GM18868 (cell line): Measurements from ENCODE around the gene NHLRC4.

Source experiments
- ATAC-seq: cut with Tn5 transposase; IDR thresholded peaks from one replicate; pipeline ENCODE4 v1.9.1; 2021; ENCODE audit warnings: mild to moderate bottlenecking, moderate library complexity; ENCODE audit not compliant: unreplicated experiment

The NHLRC4 gene

DNA sequence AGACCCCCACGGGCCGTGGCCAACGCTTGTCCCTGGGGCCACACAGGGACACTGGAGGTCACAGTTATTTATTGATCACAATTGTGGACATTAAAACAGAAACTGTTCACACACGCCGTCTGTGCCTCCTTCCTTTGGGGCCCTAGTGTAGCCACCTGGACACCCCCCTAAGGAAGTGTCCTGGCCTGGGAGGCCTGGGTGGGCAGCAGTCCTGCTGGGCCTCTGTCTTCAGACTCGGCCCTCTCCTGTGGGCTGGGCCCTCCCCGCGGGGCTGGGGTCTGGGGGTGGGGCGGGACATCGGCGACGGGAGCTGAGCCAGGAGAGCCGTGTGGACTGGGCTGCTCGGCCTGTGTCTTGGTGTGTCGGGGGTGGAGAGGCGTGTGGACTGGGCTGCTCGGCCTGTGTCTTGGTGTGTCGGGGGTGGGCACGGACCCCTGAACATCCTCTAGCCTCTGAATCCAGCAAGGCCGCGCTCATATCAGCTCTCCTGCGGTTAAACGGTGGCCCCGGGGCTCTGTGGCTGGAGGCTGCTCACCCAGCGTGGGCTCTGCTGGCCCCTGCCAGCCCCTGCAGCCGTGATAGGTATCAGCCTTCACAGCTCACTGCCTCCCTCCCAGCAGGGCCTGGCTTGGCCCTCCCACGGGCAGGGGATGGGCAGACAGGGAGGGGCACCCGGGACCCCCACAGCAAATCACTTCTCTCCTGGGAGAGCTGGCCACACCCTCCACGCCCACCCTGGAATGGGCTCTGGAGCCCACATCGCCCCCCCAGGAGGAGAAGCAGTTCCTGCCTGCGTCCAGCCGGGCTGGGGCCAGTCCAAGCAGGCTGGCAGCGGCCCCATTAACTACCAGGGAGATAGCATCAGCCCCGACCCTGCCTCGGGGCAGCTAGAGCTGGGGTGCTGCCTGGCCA is 1.1 kb upstream of the NHLRC4 start:
- no peak for ATAC-seq

DNA sequence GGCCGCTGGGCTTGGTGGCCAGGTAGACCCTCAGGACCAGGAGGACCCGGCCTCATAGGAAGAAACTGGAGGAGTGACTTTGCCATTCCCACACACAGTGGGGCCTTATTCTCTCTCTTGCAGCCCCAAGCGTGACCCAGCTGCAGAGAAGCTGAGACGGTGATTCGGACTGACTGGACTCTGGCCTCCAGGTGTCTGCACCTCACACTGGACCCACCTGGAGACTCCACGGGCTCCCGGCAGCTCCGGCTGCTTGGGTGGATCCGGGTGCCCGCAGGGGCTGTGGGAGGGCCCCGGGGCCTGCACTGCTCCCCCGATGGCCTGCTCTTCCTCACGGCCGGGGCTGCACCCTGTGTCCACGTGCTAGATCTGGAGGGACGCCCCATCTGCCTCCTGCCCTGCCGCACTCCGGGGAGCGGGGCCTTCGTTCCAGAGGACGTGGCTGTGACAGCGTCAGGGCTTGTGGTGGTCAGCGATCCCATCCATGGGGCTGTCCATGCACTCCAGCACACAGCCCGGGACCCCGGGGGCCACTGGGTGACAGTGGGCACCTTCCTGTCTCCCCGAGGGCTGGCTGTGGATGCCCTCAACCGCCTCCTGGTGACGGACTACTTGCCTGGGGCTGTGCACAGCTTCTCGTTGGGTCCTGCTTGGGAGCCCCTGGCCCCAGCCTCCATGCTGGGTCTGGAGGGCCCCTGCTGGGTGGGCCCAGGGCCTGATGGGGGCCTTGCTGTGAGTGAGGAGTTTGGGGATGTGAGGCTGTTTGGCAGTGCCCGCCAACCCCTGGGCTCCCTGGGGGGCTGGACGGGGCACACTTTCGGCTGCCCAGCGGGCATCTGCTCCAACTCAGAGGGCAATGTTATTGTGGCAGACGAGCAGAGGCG is 810 bp downstream of the NHLRC4 start:
- ATAC-seq = no peak

DNA sequence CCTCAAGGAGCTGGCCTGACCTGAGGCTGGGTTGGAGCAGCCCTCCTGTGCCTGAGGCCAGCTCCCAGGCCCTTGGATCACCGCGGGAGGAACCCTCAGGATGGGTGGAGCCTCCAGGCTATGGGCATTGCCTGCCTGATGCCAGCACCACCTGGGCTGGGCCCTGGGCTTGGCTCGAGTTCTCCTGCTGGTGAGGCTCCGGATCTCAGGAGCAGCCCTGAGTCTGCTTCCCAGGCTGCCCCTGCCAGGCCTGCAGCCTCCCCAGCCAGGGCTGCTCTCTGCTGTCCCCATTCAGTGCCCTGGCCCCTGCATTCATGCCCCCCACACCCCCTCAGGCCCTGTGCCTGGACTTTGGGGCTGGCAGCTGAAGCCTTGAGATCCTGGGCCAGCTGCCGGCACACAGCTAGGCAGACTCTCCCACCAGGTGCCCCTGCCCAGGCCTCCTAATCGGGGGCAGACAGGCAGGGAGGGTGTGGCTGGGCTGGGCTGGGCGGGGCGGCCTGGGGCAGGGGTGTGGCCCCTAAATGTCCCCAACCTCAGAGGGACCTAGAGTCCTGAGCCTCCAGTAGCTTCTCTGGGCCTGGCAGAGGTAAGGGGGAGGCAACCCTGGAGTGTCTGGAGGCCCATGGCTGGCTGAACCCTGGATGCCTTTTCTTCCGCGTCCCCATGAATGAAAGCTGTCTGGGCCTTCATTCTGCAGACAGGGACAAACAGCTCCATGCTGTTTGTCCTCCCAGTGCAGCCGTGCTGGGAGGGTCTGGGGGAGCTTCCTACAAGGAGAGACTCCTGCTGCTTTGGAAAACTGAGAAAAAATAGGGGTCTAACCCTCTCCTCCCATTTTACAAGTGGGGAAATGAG is 1.8 kb downstream of the NHLRC4 start:
- no peak for ATAC-seq

DNA sequence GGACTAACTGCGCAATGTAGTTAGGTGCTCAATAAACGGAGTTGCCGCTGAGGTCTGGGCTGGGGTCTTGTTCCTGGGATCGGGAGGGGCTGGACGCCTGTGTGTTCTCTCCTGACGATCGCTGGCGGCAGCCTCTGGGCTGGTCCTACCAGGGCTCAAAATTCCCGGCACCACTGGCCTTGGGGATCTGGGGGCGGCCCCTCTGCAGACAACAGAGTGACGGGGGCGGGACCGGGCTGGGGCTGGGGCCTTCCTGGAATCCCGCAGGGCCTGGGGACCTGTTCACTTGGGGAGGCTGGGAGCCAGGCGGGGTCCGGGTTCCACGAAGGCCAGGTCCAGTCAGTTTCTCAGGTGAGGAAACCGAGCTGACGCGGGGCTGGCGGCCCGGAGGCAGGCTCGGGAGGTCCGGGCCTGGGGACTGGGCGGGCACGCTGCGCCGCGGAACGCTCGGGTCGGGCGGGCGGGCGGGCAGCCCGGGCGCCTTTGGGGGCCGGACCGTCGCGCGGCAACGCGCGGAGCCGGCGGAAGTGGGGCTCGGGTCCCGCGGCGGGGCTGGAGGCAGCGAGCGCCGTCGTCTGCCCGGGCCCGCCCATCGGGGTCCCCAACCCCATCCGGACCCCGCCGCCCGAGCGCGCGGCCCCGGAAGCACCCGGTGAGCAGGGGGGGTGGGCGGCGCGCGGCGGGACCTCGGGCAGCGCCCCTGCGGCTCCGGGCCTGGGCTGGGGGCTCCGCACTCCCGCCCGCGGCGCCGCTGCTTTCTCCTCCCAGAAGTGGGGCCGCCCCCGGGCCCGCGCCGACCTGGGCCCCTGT is 2.8 kb downstream of the NHLRC4 start, which contains the start of gene PIGQ:
PIGQ (plus strand) TSS at position 524 of the 810 bp plus-strand sequence. CDS start 4,107 bp downstream, outside the sequence.
- peak; percentile 55 for ATAC-seq

DNA sequence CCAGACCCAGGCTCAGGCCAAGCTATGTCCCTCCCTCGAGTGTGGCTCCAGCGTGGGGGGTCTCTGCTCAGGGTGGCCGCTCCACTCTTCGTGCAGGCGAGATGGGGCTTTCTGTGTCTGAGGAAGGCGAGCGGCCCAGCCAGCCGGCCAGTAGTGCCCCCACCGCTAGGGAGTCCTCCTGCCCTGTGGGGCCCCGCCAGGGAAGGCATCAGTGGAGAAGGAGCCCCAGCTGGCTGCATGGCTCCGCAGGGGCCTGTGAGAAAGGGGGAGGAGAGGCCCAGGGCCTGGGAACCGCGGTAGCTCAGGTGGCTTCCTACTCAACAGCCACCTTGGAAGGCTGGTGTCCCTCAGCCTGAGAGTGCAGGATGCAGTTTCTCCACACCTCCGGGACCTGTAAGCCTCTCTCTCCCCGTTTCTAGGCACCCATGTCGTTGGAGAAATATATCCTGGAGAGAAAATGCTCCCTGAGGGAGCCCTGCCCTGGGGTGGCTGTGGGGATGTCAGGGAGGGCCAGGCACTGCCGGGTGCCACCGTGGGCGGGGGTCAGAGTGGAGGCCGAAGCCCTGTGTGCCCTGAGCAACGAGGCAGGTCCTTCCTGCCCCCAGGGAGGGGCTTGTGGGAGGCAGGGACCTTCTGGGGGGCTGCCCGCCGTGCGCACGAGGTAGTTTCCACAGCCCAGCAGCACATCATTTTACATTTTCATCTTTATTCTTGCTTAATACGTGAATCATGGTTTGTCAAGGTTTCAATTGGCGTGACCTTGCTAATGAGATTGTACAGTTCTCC is 6.3 kb downstream of the NHLRC4 start:
- no peak for ATAC-seq

DNA sequence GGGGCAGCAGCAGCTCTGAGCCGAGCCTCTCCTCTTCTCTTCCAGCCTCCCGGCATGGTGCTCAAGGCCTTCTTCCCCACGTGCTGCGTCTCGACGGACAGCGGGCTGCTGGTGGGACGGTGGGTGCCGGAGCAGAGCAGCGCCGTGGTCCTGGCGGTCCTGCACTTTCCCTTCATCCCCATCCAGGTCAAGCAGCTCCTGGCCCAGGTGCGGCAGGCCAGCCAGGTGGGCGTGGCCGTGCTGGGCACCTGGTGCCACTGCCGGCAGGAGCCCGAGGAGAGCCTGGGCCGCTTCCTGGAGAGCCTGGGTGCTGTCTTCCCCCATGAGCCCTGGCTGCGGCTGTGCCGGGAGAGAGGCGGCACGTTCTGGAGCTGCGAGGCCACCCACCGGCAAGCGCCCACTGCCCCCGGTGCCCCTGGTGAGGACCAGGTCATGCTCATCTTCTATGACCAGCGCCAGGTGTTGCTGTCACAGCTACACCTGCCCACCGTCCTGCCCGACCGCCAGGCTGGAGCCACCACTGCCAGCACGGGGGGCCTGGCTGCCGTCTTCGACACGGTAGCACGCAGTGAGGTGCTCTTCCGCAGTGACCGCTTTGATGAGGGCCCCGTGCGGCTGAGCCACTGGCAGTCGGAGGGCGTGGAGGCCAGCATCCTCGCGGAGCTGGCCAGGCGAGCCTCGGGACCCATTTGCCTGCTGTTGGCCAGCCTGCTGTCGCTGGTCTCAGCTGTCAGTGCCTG is 7.4 kb downstream of the NHLRC4 start:
- ATAC-seq = no peak

DNA sequence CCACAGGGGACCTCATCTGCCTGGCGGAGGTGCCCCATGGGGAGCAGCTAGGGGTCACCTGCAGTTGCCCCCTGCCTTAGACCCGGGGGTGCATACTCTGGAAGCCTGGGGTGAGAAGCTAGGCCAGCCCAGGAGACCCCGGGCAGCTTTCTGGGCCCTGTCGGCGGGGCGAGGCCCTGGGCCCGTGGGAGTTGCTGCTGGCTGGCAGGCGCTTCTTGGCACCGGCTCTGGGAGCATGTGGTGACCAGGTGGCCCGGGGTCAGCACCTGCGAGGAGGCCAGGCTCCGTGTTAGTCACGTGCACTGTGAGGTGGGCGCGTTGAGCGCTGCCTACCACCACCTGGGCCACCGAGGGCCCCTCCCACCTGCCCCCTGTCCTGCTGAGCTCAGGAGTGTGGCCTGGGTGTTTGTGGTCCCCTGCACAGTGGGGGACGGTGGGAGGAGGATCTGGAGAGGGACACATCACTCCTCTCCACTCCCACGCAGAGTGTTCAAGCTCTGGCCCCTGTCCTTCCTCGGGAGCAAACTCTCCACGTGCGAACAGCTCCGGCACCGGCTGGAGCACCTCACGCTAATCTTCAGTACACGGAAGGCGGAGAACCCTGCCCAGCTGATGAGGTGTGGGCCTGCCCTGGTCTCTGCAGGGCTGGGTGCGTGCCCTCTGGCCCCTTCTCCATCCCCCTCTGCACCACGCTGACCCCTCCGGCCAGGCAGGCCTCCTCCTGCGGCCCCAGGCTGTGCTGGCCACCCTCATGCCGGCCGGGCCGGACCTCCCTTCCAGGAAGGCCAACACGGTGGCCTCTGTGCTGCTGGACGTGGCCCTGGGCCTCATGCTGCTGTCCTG is 8.8 kb downstream of the NHLRC4 start:
- no peak for ATAC-seq

DNA sequence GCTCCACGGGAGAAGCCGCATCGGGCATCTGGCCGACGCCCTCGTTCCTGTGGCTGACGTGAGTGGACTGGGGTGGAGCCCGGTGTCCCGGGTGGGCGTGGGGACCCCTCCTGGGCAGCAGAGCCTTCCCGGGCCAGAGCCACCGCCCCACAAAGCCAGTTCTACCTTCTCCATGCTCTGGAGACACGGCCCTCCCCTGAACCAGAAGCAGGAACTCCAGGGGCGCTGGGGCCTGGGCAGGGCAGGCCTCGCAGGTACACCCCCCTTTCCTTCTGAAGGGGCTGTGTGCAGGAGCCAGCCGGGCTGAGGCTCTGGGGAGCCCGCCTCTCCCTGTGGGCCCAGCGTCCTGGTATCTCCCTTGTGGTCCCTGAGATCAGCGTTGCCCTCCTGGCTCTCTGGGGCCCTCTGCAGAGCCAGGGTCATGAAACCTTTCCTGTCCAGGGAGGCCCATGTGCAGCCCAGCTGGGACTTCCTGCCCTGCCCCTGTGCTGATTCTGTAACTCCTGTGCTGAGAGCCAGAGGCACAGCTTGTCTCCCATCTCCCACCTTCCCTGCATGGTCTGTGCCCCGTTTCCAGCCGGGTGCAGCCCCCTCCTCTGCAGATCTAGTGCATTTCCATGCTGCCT is 9.5 kb downstream of the NHLRC4 start:
- ATAC-seq = no peak

DNA sequence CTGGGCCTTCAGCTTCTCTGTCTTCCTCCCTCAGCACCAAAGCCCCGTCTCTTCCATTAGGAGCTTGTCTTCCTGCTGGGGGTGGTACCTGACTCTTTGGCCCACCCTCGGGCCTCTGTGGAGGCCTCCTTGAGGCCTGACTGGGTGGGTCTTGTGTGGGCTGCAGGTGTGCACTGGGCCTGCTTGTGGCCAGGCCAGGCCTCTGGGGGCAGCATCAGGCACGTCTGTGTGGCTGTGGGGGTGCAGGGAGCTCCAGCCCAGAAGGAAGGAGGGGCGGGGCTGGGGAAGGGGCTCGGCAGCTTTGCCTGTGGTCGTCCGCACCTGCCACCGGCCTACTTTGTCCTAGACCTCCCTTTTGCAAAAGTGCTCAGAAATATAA is 10.0 kb downstream of the NHLRC4 start:
- no peak for ATAC-seq

DNA sequence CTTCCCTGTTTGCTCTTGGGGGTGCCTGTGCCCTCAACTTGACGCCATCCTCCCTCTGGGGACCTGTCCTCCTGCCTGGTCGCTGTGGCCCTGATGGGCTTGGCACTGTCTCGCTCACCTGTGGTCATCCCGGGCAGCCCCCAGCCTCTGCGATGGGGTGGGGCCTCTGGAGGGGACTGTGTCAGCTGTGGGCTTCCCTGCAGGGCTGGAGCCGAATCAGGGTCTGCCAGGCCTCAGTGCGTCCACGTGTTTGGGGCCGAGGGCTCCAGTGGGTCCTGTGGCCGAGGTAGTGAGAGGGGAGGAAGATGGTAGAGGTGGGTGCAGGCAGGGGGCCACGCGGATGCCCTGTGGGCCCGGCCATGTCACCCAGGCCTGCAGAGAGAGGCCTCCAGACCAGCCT is 11.0 kb downstream of the NHLRC4 start:
- ATAC-seq = no peak

DNA sequence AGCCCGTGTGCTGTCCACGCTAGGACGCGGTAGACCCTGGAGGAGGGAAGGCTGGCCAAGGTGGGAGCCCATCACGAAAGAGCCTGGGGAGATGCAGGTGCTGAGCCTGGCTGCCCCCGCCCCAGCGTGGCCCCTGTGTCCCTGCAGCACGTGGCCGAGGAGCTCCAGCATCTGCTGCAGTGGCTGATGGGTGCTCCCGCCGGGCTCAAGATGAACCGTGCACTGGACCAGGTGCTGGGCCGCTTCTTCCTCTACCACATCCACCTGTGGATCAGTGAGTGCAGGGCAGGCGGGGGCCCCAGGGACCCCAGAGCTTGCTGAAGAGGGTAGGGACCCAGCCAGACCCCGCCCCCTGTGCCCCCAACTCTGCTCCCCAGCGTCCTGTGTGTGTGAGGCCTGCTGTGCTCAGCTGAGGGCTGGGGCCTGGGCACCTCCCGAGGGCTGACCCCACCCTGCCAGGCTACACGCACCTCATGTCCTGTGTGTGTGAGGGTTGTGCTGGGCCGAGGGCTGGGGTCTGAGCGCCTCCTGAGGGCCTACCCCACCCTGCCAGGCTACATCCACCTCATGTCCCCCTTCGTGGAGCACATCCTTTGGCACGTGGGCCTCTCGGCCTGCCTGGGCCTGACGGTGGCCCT is 11.5 kb downstream of the NHLRC4 start:
- no peak for ATAC-seq

DNA sequence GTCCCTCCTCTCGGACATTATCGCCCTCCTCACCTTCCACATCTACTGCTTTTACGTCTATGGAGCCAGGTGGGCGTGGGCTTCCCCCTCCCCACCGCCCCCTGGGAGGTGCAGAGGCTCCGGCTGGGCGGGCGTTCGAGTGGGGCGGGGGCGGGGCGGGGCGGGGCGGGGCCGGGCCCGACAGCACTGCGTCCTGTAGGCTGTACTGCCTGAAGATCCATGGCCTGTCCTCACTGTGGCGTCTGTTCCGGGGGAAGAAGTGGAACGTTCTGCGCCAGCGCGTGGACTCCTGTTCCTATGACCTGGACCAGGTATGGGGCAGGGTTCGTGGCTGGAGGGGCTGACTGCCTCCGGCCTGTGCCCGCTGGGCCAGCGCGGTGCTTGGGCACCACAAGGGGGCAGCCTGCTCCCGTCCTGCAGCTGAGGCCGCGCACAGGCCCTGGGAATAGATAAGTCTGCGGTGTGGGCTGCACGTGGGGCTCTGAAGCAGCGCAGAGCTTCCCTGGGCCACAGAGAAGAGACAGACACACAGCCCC is 12.1 kb downstream of the NHLRC4 start:
- peak; percentile 55 for ATAC-seq

DNA sequence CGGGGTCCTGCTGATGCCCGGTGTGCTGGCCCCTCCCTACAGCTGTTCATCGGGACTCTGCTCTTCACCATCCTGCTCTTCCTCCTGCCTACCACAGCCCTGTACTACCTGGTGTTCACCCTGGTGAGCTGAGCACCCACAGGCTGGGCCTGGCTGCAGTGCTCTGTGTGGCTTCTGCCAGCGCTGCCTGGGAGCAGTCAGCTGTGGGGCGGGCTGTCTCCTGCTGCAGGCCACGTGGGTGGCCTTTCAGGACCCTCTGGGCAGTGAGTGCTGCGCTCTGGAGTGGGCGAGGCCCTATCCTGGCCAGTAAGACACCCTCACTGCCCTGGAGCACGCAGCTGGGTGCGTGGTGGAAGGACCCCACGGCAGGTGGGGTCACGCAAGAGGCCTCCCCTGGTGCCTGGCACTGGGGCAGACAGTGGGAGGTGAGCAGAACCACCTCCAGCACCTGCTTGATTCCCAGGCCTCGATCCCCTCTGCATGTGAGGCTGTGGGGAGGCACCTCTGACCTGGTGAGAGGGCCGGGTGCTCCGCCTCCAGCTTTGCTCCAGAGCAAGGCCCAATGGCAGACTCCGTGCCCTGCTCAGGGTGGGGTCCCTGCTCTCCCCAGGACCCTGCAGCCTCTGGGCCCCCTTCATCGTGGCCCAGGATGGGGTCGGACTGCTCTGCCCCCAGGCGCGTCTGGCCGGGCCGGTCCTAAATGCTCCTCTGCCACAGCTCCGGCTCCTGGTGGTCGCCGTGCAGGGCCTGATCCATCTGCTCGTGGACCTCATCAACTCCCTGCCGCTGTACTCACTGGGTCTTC is 13.5 kb downstream of the NHLRC4 start:
- no peak for ATAC-seq

DNA sequence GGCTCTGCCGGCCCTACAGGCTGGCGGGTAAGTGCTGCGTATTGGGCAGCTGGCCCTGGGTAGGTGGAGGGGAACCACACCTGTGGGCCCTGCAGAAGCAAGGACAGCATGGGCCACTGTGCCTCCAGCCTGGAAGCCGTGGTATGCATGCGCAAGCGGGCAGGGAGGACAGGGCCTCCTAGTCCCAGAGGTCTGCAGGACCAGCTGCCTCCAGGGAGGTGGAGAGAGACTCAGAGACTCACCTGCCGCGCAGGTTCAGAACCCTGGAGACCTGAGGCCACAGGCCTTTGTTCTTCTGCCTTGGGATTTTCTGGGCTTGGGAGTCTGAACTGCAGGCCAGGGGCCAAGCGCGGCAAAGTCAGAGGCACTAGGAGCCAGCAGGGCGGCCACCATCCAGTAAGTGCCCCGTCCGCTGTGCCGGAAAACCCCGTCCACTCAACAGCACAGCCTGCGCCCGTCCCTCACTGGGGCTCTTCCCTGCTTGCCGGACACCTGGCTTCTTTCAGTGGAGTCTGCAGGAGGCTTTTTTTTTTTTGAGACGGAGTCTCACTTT is 14.2 kb downstream of the NHLRC4 start:
- ATAC-seq = no peak

DNA sequence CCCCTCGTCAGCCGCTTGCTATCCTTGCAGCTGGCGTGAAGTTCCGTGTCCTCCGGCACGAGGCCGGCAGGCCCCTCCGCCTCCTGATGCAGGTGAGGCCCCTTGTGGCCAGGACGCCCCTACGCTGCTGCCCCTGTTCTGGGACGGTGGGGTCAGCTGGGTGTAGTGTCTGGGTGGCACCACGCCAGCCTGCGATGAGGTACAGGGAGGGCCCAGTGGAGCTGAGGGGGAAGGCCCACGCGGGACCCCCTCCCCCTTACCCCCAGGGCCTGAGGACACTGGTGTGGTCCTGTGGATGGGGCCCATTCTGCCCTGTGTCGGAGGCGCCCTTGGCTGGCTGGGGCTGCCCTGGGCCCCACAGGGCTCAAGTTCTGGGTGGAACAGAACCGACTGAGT is 15.4 kb downstream of the NHLRC4 start:
- ATAC-seq = no peak
